IMR-90 (cell line): ENCODE results near the gene CSK. TPM values are rescaled to one million over a fixed set of nuclear protein-coding genes. Genes with fewer than 3 reads are reported as not detected.

Experiments used
- ATAC-seq: fragments of 200-7000 bp; cut with Tn5 transposase; 2 replicates; pipeline ENCODE4 v1.9.1; 2020; ENCODE audit warnings: low read depth, mild to moderate bottlenecking, moderate library complexity
- BruUV-seq: library from RNA; stranded (reverse); fragments of 400-500 nt; replicated peaks from 2 replicates; lab custom pipeline; 2021; lab: Mats Ljungman, UMichigan
- CTCF ChIA-PET: fragments of 300-600 bp; formaldehyde crosslinking; extraction: SDS; loops from one replicate; lab custom pipeline; 2021; ENCODE audit warnings: antibody characterized with exemption; lab: Yijun Ruan, JAX
- POLR2A ChIA-PET: fragments of 300-600 bp; sonication (Branson Sonifier 250); formaldehyde crosslinking; loops from one replicate; lab custom pipeline; 2022; ENCODE audit warnings: antibody characterized with exemption; ENCODE audit not compliant: unreplicated experiment; lab: Charles Lee
- DNase-seq: peaks from one replicate; pipeline ENCODE4 v3.0.0; 2013
- H2AFZ ChIP-seq: replicated peaks from 2 replicates; pipeline ENCODE3; 2013; ENCODE audit warnings: low read length, mild to moderate bottlenecking; ENCODE audit not compliant: poor library complexity
- H2AK5ac ChIP-seq: 2 replicates; pipeline ENCODE4 v1.6.1; 2013; ENCODE audit warnings: low read depth, low read length, inconsistent platforms
- H2AK9ac ChIP-seq: replicated peaks from 2 replicates; pipeline ENCODE3; 2013; ENCODE audit warnings: mild to moderate bottlenecking, low read depth, low read length, moderate library complexity; ENCODE audit not compliant: poor library complexity
- H2BK120ac ChIP-seq: 2 replicates; pipeline ENCODE4 v1.6.1; 2013; ENCODE audit warnings: low read depth, low read length, inconsistent platforms
- H2BK15ac ChIP-seq: 3 replicates; pipeline ENCODE4 v1.6.1; 2013; ENCODE audit warnings: low read depth, low read length, inconsistent platforms
- H2BK20ac ChIP-seq: 2 replicates; pipeline ENCODE4 v1.6.1; 2013; ENCODE audit warnings: low read depth, mild to moderate bottlenecking, inconsistent platforms, low read length, moderate library complexity
- H2BK5ac ChIP-seq: 2 replicates; pipeline ENCODE4 v1.6.1; 2013; ENCODE audit warnings: mild to moderate bottlenecking, low read depth, low read length, inconsistent platforms; ENCODE audit not compliant: poor library complexity, severe bottlenecking
- H3K14ac ChIP-seq: replicated peaks from 2 replicates; pipeline ENCODE4 v1.6.1; 2013; ENCODE audit warnings: low read depth, low read length, inconsistent platforms
- H3K18ac ChIP-seq: 2 replicates; pipeline ENCODE4 v1.6.1; 2013; ENCODE audit warnings: low read depth, low read length, control low read depth
- H3K23ac ChIP-seq: 2 replicates; pipeline ENCODE4 v1.6.1; 2013; ENCODE audit warnings: low read depth, low read length, inconsistent platforms
- H3K27ac ChIP-seq: 2 replicates; pipeline ENCODE4 v1.5.1; 2013; ENCODE audit warnings: mild to moderate bottlenecking, control low read depth, low read length; ENCODE audit not compliant: insufficient read depth
- H3K27me3 ChIP-seq: 2 replicates; pipeline ENCODE4 v1.6.1; 2013; ENCODE audit warnings: low read length; ENCODE audit not compliant: control insufficient read depth, insufficient read depth
- H3K36me3 ChIP-seq: 2 replicates; pipeline ENCODE4 v1.6.1; 2013; ENCODE audit warnings: low read length, mixed read lengths; ENCODE audit not compliant: control insufficient read depth, insufficient read depth
- H3K4ac ChIP-seq: 2 replicates; pipeline ENCODE4 v1.6.1; 2013; ENCODE audit warnings: low read depth, low read length, inconsistent platforms
- H3K4me1 ChIP-seq: 2 replicates; pipeline ENCODE4 v1.6.1; 2013; ENCODE audit warnings: low read length, mixed read lengths; ENCODE audit not compliant: control insufficient read depth, insufficient read depth
- H3K4me2 ChIP-seq: 2 replicates; pipeline ENCODE4 v1.6.1; 2013; ENCODE audit warnings: low read depth, mild to moderate bottlenecking, control low read depth, low read length, moderate library complexity
- H3K4me3 ChIP-seq: 2 replicates; pipeline ENCODE4 v1.5.1; 2013; ENCODE audit warnings: low read depth, mild to moderate bottlenecking, control low read depth, low read length, moderate library complexity; ENCODE audit not compliant: insufficient read depth
- H3K56ac ChIP-seq: 2 replicates; pipeline ENCODE4 v1.6.1; 2013; ENCODE audit warnings: low read length, inconsistent platforms; ENCODE audit not compliant: insufficient read depth; ENCODE audit errors: extremely low read depth
- H3K79me1 ChIP-seq, 2 experiments: 2 replicates each; pipeline ENCODE4 v1.6.1; 2013; ENCODE audit warnings: low read length in 2 of 2, inconsistent platforms in 1 of 2, low read depth in 1 of 2
- H3K9ac ChIP-seq: 2 replicates; pipeline ENCODE4 v1.6.1; 2013; ENCODE audit warnings: low read depth, low read length, control low read depth
- H3K9me1 ChIP-seq: 2 replicates; pipeline ENCODE4 v1.6.1; 2013; ENCODE audit warnings: low read length, inconsistent platforms; ENCODE audit not compliant: insufficient read depth
- H3K9me3 ChIP-seq: 2 replicates; pipeline ENCODE4 v1.6.1; 2013; ENCODE audit warnings: low read length; ENCODE audit not compliant: control insufficient read depth, insufficient read depth
- H4K20me1 ChIP-seq: 2 replicates; pipeline ENCODE4 v1.6.1; 2013; ENCODE audit warnings: low read length, inconsistent platforms; ENCODE audit not compliant: insufficient read depth
- H4K5ac ChIP-seq: 2 replicates; pipeline ENCODE4 v1.6.1; 2013; ENCODE audit warnings: mild to moderate bottlenecking, low read depth, low read length, control low read depth
- H4K8ac ChIP-seq, 2 experiments: 2 replicates each; pipeline ENCODE4 v1.6.1; 2013; ENCODE audit warnings: low read depth in 2 of 2, low read length in 2 of 2, control low read depth in 1 of 2, inconsistent platforms in 1 of 2
- H4K91ac ChIP-seq: 2 replicates; pipeline ENCODE4 v1.6.1; 2013; ENCODE audit warnings: low read depth, low read length, inconsistent platforms; ENCODE audit not compliant: insufficient read depth
- BHLHE40 ChIP-seq: fragments of 150-350 bp; IDR thresholded peaks from 2 replicates; pipeline ENCODE4 v1.6.1; 2016; ENCODE audit warnings: mild to moderate bottlenecking, low read depth, low read length
- CEBPB ChIP-seq: IDR thresholded peaks from 2 replicates; pipeline ENCODE4 v1.6.1; 2012; ENCODE audit warnings: low read depth, low read length, improper control_type of control experiment
- CHD1 ChIP-seq: IDR thresholded peaks from 2 replicates; pipeline ENCODE4 v1.6.1; 2012; ENCODE audit warnings: low read depth, low read length, improper control_type of control experiment
- CTCF ChIP-seq: conservative IDR thresholded peaks from 2 replicates; pipeline ENCODE4 v1.5.1; 2012; ENCODE audit warnings: mild to moderate bottlenecking, low read depth, low read length, improper control_type of control experiment
- ELK1 ChIP-seq: fragments of 150-350 bp; IDR thresholded peaks from 2 replicates; pipeline ENCODE4 v1.6.1; 2016; ENCODE audit warnings: low read depth, mild to moderate bottlenecking, low read length, moderate library complexity, borderline replicate concordance
- FOS ChIP-seq: fragments of 150-350 bp; IDR thresholded peaks from 2 replicates; pipeline ENCODE4 v1.6.1; 2016; ENCODE audit warnings: low read depth, low read length
- MAFK ChIP-seq: IDR thresholded peaks from 2 replicates; pipeline ENCODE4 v1.6.1; 2012; ENCODE audit warnings: low read depth, low read length, improper control_type of control experiment
- MAZ ChIP-seq: IDR thresholded peaks from 2 replicates; pipeline ENCODE4 v1.6.1; 2012; ENCODE audit warnings: low read depth, mild to moderate bottlenecking, low read length, improper control_type of control experiment, moderate library complexity, borderline replicate concordance
- MXI1 ChIP-seq: IDR thresholded peaks from 2 replicates; pipeline ENCODE4 v1.6.1; 2012; ENCODE audit warnings: low read depth, mild to moderate bottlenecking, low read length, moderate library complexity, borderline replicate concordance
- NFE2L2 ChIP-seq: fragments of 150-350 bp; IDR thresholded peaks from 2 replicates; pipeline ENCODE4 v1.6.1; 2016; ENCODE audit warnings: low read depth, mild to moderate bottlenecking, low read length
- POLR2A ChIP-seq: IDR thresholded peaks from 2 replicates; pipeline ENCODE4 v1.6.1; 2012; ENCODE audit warnings: mild to moderate bottlenecking, low read depth, low read length
- RAD21 ChIP-seq: IDR thresholded peaks from 2 replicates; pipeline ENCODE4 v1.6.1; 2012; ENCODE audit warnings: low read length, improper control_type of control experiment
- RCOR1 ChIP-seq: IDR thresholded peaks from 2 replicates; pipeline ENCODE4 v1.6.1; 2012; ENCODE audit warnings: mild to moderate bottlenecking, low read length, improper control_type of control experiment; ENCODE audit not compliant: insufficient replicate concordance
- RFX5 ChIP-seq: IDR thresholded peaks from 2 replicates; pipeline ENCODE4 v1.8.0; 2012; ENCODE audit warnings: low read depth, mild to moderate bottlenecking, low read length, moderate library complexity
- SMC3 ChIP-seq: fragments of 150-350 bp; IDR thresholded peaks from 2 replicates; pipeline ENCODE4 v1.6.1; 2016; ENCODE audit warnings: low read depth, mild to moderate bottlenecking, antibody characterized with exemption, low read length, moderate library complexity
- USF2 ChIP-seq: fragments of 150-350 bp; IDR thresholded peaks from 2 replicates; pipeline ENCODE4 v1.6.1; 2017; ENCODE audit warnings: mild to moderate bottlenecking, antibody characterized with exemption, low read length, low read depth
- WGBS, 2 experiments: methylation state at CpG; one replicate each; pipeline versions ENCODE4 v1.1.5 to v1.1.7; 2013; ENCODE audit warnings: missing lambda C conversion rate in 2 of 2; ENCODE audit not compliant: insufficient read length in 1 of 2; ENCODE audit errors: extremely low coverage in 2 of 2; 5-methylcytosine and 5-hydroxymethylcytosine counted together
- dilution Hi-C: fragments of 300-500 bp; cut with HindIII; formaldehyde crosslinking; loops from one replicate; pipeline ENCODE4 v1.14.3; 2018; ENCODE audit warnings: low sequenced_read_pairs; ENCODE audit not compliant: unreplicated experiment
- in situ Hi-C: fragments of 300-500 bp; cut with MboI; formaldehyde crosslinking; loops from 3 replicates; pipeline ENCODE4 v1.14.3; 2019; ENCODE audit warnings: low sequenced_read_pairs, inconsistent platforms, mixed read lengths
- intact Hi-C: fragments of 100-400 bp; cut with micrococcal nuclease; formaldehyde crosslinking; loops from 2 replicates; pipeline ENCODE4 v1.10.0; 2022
- polyA plus RNA-seq, 3 experiments: library from polyadenylated mRNA; depleted of rRNA; stranded (reverse); fragments of >200 nt; gene quantifications; 2 replicates each; pipeline ENCODE4 v1.2.3, GENCODE V29; 2012; ENCODE audit warnings: low replicate concordance in 1 of 3
- total RNA-seq: library from RNA; depleted of rRNA; stranded (reverse); fragments of >200 nt; gene quantifications from 2 replicates; pipeline ENCODE4 v1.2.3, GENCODE V29; 2012

Gene CSK
- total and polyA plus RNA-seq, 2 of the 4 experiments (the other 2 are of a cell fraction), result 10.8 to 54.0 TPM

- H2BK120ac ChIP-seq, result no peak overlapping the region
- no peaks in the 10 kb centered on the region for H4K20me1 ChIP-seq
- no peaks in the 10 kb centered on the region for H3K4me1 ChIP-seq
- peak overlapping the region; percentile 49 for H3K4me2 ChIP-seq
- no peak overlapping the region for H3K4ac ChIP-seq
- H2AK9ac ChIP-seq, result no peak overlapping the region
- BruUV-seq, result no TSS peak
- H4K5ac ChIP-seq, result no peak overlapping the region
- H2BK20ac ChIP-seq, result no peak overlapping the region
- no peaks in the 10 kb centered on the region for H3K9me1 ChIP-seq
- H3K36me3 ChIP-seq, result no peaks in the 10 kb centered on the region
- ChIA-PET POLR2A (no interaction called here), CTCF (interaction anchor here (0.6 to 3.9 kb wide), 17 partner anchors 9 to 396 kb away, joined by 3 to 21 read pairs (median 5); no protein-coding TSS in a partner anchor)
- H3K14ac ChIP-seq, result no peak overlapping the region
- peak; percentile 41 for DNase-seq
- in situ Hi-C loops, result loop anchor here (5.0 kb wide), 1 partner anchor 132 kb away; no protein-coding TSS in a partner anchor
- intact Hi-C loops, result loop anchor here (1.0 kb wide), 1 partner anchor 134 kb away; no protein-coding TSS in a partner anchor
- peaks cover 13% of the 10 kb centered on the region; the same call in 1 of the 2 replicates for H3K27me3 ChIP-seq
- H4K91ac ChIP-seq, result no peak overlapping the region
- no peak overlapping the region for H2BK5ac ChIP-seq
- no peak overlapping the region for H4K8ac ChIP-seq
- H2BK15ac ChIP-seq, result no peak overlapping the region
- no peak for TF ChIP-seq MXI1
- no peak for TF ChIP-seq FOS
- no peak for TF ChIP-seq NFE2L2
- no peak for TF ChIP-seq MAFK
- TF ChIP-seq CHD1, result no peak
- no peak for TF ChIP-seq CEBPB
- no peak for TF ChIP-seq MAZ
- no peak for TF ChIP-seq USF2
- TF ChIP-seq ELK1, result no peak
- no peak for TF ChIP-seq RFX5
- TF ChIP-seq RAD21, result peak; percentile 83
- TF ChIP-seq CTCF, result peak; percentile 75
- no peak for TF ChIP-seq RCOR1
- peak; percentile 90 for TF ChIP-seq SMC3
- TF ChIP-seq BHLHE40, result no peak
- TF ChIP-seq POLR2A, result no peak
- WGBS, 2 experiments, result 0% methylated on average over 2 of the region's 9 CpGs; no CpG with 5 or more reads in 1 of the 2 experiments
- H2AFZ ChIP-seq, result peak overlapping the region; percentile 18
- no peak overlapping the region for H3K56ac ChIP-seq
- no peak overlapping the region for H2AK5ac ChIP-seq
- no peak overlapping the region for H3K9ac ChIP-seq
- dilution Hi-C loops, result no loop called here
- H3K23ac ChIP-seq, result no peak overlapping the region
- H3K4me3 ChIP-seq, result no peak overlapping the region
- H3K79me1 ChIP-seq, result no peaks in the 10 kb centered on the region
- no peaks in the 10 kb centered on the region for H3K9me3 ChIP-seq
- H3K18ac ChIP-seq, result no peak overlapping the region
- no peak overlapping the region for H3K27ac ChIP-seq
- ATAC-seq, result peak; percentile 83
Observed at GRCh38 chr15:74768771-74769342, 13.0 kb upstream of the CSK start.
